ENCODE data around the gene ZNF135. TPM values are rescaled to one million over a fixed set of nuclear protein-coding genes. Genes with fewer than 3 reads are reported as not detected.

The ZNF135 gene
- total RNA-seq, 1 donor from 2014 or later = 16.6 TPM

DNA sequence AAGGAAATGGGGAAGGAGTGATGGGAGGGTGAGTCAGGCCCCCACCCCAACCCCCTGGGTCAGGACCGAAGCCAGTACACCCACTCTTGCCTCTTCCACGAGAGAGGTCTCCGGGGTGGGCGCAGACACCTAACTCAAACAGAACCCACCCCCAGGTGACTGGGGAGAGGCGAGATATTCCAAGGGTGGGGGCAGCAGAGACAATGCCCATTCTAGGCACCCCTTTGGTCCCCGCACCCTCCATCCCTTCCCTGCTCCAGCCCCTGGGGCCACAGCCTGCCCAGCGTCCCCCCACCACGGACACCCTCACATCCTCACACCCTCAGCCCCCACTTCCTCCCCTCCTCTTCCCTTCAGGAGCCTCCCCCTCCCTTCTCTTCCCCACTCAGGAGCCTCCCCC, 38.3 kb downstream of the ZNF135 start:
- H3K9me3 Mint-ChIP-seq (ENCODE audit: unreplicated experiment) = peaks cover 12% of the 10 kb centered on the region
- peak overlapping the region; percentile 78 for H3K4me3 Mint-ChIP-seq (ENCODE audit: unreplicated experiment)
- no peak for DNase-seq
- no peak overlapping the region for H3K27ac Mint-ChIP-seq (ENCODE audit: unreplicated experiment)
- H3K36me3 Mint-ChIP-seq (ENCODE audit: unreplicated experiment) = peaks cover 12% of the 10 kb centered on the region
- H3K27me3 Mint-ChIP-seq (ENCODE audit: unreplicated experiment) = no peaks in the 10 kb centered on the region
- peaks cover 4% of the 10 kb centered on the region for H3K4me1 Mint-ChIP-seq (ENCODE audit: low read depth, unreplicated experiment)
- TF ChIP-seq CTCF (IDR thresholded peaks at IDR 0.05; ENCODE audit: partially characterized antibody, unreplicated experiment) = no peak

- H3K4me1 Mint-ChIP-seq (ENCODE audit: low read depth, unreplicated experiment) = peaks cover 4% of the 10 kb centered on the region
These were observed 38.9 kb downstream of the ZNF135 start, which contains the start of gene ZSCAN18 for GRCh38 chr19:58097781-58098681. Gene ZSCAN18 (minus strand): TSS chr19:58098231. CDS start chr19:58090267, 7,964 bp downstream.

DNA sequence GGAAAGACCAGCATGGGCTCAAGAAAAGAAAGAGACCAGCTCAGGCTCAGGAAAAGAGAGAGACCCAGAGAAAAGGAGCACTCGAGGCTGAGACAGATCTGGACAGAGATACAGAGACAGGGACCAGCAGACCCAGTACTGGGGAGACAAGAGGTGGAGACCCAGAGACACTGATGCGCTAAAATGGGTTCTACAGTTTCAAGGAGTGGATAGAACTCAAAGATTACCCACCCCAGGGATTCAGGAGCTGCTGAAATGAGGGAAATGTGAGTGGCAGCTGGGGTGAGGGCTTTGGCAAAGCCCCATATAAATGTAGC, 39.6 kb downstream of the ZNF135 start:
- DNase-seq = no peak
- Mint-ChIP-seq H3K36me3 (ENCODE audit: unreplicated experiment) (peaks cover 17% of the 10 kb centered on the region), H3K4me1 (ENCODE audit: low read depth, unreplicated experiment) (peaks cover 4% of the 10 kb centered on the region), H3K27me3 (ENCODE audit: unreplicated experiment) (no peaks in the 10 kb centered on the region), H3K9me3 (ENCODE audit: unreplicated experiment) (peaks cover 11% of the 10 kb centered on the region), H3K4me3 (ENCODE audit: unreplicated experiment) (peak overlapping the region; percentile 97), H3K27ac (ENCODE audit: unreplicated experiment) (peak overlapping the region; percentile 100)
- TF ChIP-seq CTCF (IDR thresholded peaks at IDR 0.05; ENCODE audit: partially characterized antibody, unreplicated experiment) = no peak

More at GRCh38 chr19:58097781-58098681, 38.9 kb downstream of the ZNF135 start, which contains the start of gene ZSCAN18:
- peaks cover 15% of the 10 kb centered on the region for H3K36me3 Mint-ChIP-seq (ENCODE audit: unreplicated experiment)
- peak within 1 kb of the TSS; percentile 97 for H3K4me3 Mint-ChIP-seq (ENCODE audit: unreplicated experiment)
- no peak for TF ChIP-seq CTCF (IDR thresholded peaks at IDR 0.05; ENCODE audit: partially characterized antibody, unreplicated experiment)
- H3K9me3 Mint-ChIP-seq (ENCODE audit: unreplicated experiment) = peaks cover 11% of the 10 kb centered on the region
- H3K27ac Mint-ChIP-seq (ENCODE audit: unreplicated experiment) = peak within 1 kb of the TSS; percentile 100
- H3K27me3 Mint-ChIP-seq (ENCODE audit: unreplicated experiment) = no peaks in the 10 kb centered on the region
- DNase-seq = peak; percentile 99

DNA sequence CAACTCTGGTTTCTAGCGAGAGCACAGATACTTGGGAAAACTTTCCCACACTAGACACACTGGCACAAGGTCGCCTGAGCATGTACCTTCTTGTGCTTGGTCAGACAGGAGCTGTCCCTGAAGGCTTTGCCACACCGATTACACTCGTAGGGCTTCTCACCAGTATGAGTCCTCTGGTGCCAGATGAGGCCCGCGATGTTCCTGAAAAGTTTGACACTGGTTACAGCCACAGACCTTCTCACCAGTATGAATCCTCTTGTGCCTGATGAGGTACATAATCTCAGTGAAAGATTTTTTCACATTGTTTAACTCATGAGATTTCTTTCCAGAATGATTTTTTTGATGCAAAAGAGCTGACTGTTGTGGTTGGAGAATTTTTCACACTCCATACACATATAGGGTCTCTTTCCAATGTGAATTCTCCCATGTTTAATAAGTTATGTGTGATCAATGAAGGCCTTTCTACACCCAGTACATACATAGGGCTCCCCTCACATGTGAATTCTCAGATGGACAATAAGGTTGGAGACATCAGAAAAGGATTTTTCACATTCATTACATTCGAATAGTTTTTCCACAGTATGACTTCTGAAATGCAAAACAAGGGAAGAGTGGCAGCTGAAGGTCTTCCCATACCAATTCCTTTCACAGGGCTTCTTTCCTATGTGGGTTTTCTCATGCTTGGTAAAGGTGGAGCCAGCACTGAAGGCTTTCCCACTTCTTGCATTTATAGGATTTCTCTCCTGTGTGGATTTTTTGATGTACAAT, 48.9 kb downstream of the ZNF135 start:
- H3K27ac Mint-ChIP-seq (ENCODE audit: unreplicated experiment) = no peak overlapping the region
- peaks cover 29% of the 10 kb centered on the region for H3K9me3 Mint-ChIP-seq (ENCODE audit: unreplicated experiment)
- peaks cover 25% of the 10 kb centered on the region for H3K36me3 Mint-ChIP-seq (ENCODE audit: unreplicated experiment)
- H3K4me1 Mint-ChIP-seq (ENCODE audit: low read depth, unreplicated experiment) = no peaks in the 10 kb centered on the region
- DNase-seq = no peak
- H3K4me3 Mint-ChIP-seq (ENCODE audit: unreplicated experiment) = no peak overlapping the region
- no peak for TF ChIP-seq CTCF (IDR thresholded peaks at IDR 0.05; ENCODE audit: partially characterized antibody, unreplicated experiment)
- H3K27me3 Mint-ChIP-seq (ENCODE audit: unreplicated experiment) = no peaks in the 10 kb centered on the region

- TF ChIP-seq CTCF (IDR thresholded peaks at IDR 0.05; ENCODE audit: partially characterized antibody, unreplicated experiment) = no peak
- no peak for DNase-seq
- Mint-ChIP-seq H3K9me3 (ENCODE audit: unreplicated experiment) (peaks cover 29% of the 10 kb centered on the region), H3K27me3 (ENCODE audit: unreplicated experiment) (no peaks in the 10 kb centered on the region), H3K4me1 (ENCODE audit: low read depth, unreplicated experiment) (no peaks in the 10 kb centered on the region), H3K4me3 (ENCODE audit: unreplicated experiment) (no peak overlapping the region), H3K36me3 (ENCODE audit: unreplicated experiment) (peaks cover 21% of the 10 kb centered on the region), H3K27ac (ENCODE audit: unreplicated experiment) (no peak overlapping the region)
These were observed 49.4 kb downstream of the ZNF135 start for GRCh38 chr19:58108546-58108817.

Measured in glutamatergic neuron (in vitro differentiated cells).